ENCODE data around the gene NEURL1. TPM values are rescaled to one million over a fixed set of nuclear protein-coding genes. Genes with fewer than 3 reads are reported as not detected.

NEURL1 gene
- polyA plus RNA-seq, 3 donors = 3.0 to 17.2 (median 3.3) TPM

DNA sequence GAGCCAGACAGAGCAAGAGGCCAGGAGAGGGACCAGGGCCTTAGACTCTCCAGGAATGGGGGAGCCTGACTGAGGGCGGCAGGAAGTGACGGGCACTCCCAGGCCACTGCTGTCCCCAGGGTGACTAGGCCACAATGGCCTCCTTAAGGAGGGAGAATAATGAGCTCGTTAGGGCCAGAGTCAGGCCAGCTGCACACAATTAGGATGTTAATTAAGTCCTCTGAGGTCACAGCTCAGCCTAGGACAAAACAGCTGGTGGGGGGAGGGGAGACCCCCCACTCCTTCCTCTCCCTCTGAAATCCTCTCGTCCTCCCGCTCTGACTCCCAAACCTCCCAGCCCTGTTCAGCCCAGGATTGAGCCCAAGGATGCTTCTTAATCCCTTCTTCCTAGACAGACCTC is 143.0 kb downstream of the NEURL1 start:
- Histone ChIP-seq H4K20me1 (ENCODE audit: insufficient read depth, low read length) (no peaks in the 10 kb centered on the region), H3K27me3 (ENCODE audit: control insufficient read depth in 2 of 2, insufficient read depth in 2 of 2, low read length in 2 of 2) (no peaks in the 10 kb centered on the region), H2AFZ (ENCODE audit: insufficient read depth, low read depth, low read length, poor library complexity, severe bottlenecking) (no peak overlapping the region), H3K4me1 (ENCODE audit: control insufficient read depth in 1 of 2, insufficient read depth in 2 of 2, low read length in 2 of 2) (no peaks in the 10 kb centered on the region), H3K9me3 (replicated peaks in 1 of 2; ENCODE audit: control insufficient read depth in 1 of 2, insufficient read depth in 1 of 2, low read length in 2 of 2) (no peaks in the 10 kb centered on the region), H3K36me3 (replicated peaks in 1 of 2; ENCODE audit: control insufficient read depth in 1 of 2, insufficient read depth in 2 of 2, low read length in 2 of 2) (no peaks in the 10 kb centered on the region), H3K4me2 (replicated peaks; ENCODE audit: extremely low read depth, low read length, poor library complexity, severe bottlenecking) (no peak overlapping the region), H3K27ac (ENCODE audit: low read depth in 1 of 2, low read length in 2 of 2) (no peak overlapping the region), H3K79me2 (ENCODE audit: insufficient read depth, low read length) (no peaks in the 10 kb centered on the region), H3K9ac (ENCODE audit: insufficient read depth, low read length, poor library complexity, severe bottlenecking) (no peak overlapping the region), H3K4me3 (replicated peaks in 1 of 3; ENCODE audit: low read depth in 2 of 3, low read length in 3 of 3) (no peak overlapping the region)
- no peaks in the 10 kb centered on the region for H3K36me3 Mint-ChIP-seq
- no peak overlapping the region for H3K4me3 Mint-ChIP-seq
- no peak for TF ChIP-seq CTCF (IDR thresholded peaks at IDR 0.05)
- intact Hi-C loops (cut with micrococcal nuclease) = no loop called here
- H3K27ac Mint-ChIP-seq = no peak overlapping the region
- no peaks in the 10 kb centered on the region for H3K9me3 Mint-ChIP-seq
- 82% methylated on average over 2 of the region's 5 CpGs for WGBS (ENCODE audit: insufficient coverage)
- peaks cover 0 to 2% (median 2%) of the 10 kb centered on the region in 3 donors for H3K27me3 Mint-ChIP-seq (ENCODE audit: low read depth in 3 of 3)
- no peaks in the 10 kb centered on the region for H3K4me1 Mint-ChIP-seq
- DNase-seq = no peak

GRCh38 chr10:103637011-103637410 is 143.5 kb downstream of the NEURL1 start:
- no peaks in the 10 kb centered on the region for H3K79me2 ChIP-seq (ENCODE audit: insufficient read depth, low read length)
- no peaks in the 10 kb centered on the region for H4K20me1 ChIP-seq (ENCODE audit: insufficient read depth, low read length)
- no peak for TF ChIP-seq CTCF (IDR thresholded peaks at IDR 0.05)
- H3K4me3 Mint-ChIP-seq = no peak overlapping the region
- no peaks in the 10 kb centered on the region for H3K4me1 Mint-ChIP-seq
- 98% methylated on average over 8 of the region's 10 CpGs for WGBS (ENCODE audit: insufficient coverage)
- no peak overlapping the region for H3K9ac ChIP-seq (ENCODE audit: insufficient read depth, low read length, poor library complexity, severe bottlenecking)
- no peaks in the 10 kb centered on the region for H3K36me3 Mint-ChIP-seq
- H3K4me3 ChIP-seq (replicated peaks in 1 of 3; ENCODE audit: low read depth in 2 of 3, low read length in 3 of 3) = no peak overlapping the region
- H3K4me2 ChIP-seq (replicated peaks; ENCODE audit: extremely low read depth, low read length, poor library complexity, severe bottlenecking) = no peak overlapping the region
- no peak overlapping the region for H3K27ac Mint-ChIP-seq
- no peaks in the 10 kb centered on the region for H3K9me3 ChIP-seq (replicated peaks in 1 of 2; ENCODE audit: control insufficient read depth in 1 of 2, insufficient read depth in 1 of 2, low read length in 2 of 2)
- intact Hi-C loops (cut with micrococcal nuclease) = no loop called here
- H2AFZ ChIP-seq (ENCODE audit: insufficient read depth, low read depth, low read length, poor library complexity, severe bottlenecking) = no peak overlapping the region
- H3K27ac ChIP-seq (ENCODE audit: low read depth in 1 of 2, low read length in 2 of 2) = no peak overlapping the region
- no peaks in the 10 kb centered on the region for H3K9me3 Mint-ChIP-seq
- no peaks in the 10 kb centered on the region for H3K27me3 ChIP-seq (ENCODE audit: control insufficient read depth in 2 of 2, insufficient read depth in 2 of 2, low read length in 2 of 2)
- DNase-seq = no peak
- no peaks in the 10 kb centered on the region for H3K4me1 ChIP-seq (ENCODE audit: control insufficient read depth in 1 of 2, insufficient read depth in 2 of 2, low read length in 2 of 2)
- H3K36me3 ChIP-seq (replicated peaks in 1 of 2; ENCODE audit: control insufficient read depth in 1 of 2, insufficient read depth in 2 of 2, low read length in 2 of 2) = no peaks in the 10 kb centered on the region
- peaks cover 0 to 2% (median 2%) of the 10 kb centered on the region in 3 donors for H3K27me3 Mint-ChIP-seq (ENCODE audit: low read depth in 3 of 3)
